Uterus (tissue), 4 donors: ENCODE results near the gene CALHM2. TPM values are rescaled to one million over a fixed set of nuclear protein-coding genes. Genes with fewer than 3 reads are reported as not detected.
A peak's percentile ranks its signal among the peaks of the same experiment; 100 is the strongest.

ENCODE experiments used
- DNase-seq, 2 donors: peaks; one replicate each; pipeline ENCODE4 v3.0.0-alpha.2; 2019 to 2020
- H3K27ac ChIP-seq, 2 donors: fragments of 200-600 bp; sonication (generic); 1 replicate in 1 of 2; 2 replicates in 1 of 2; pipeline ENCODE4 v1.5.1; 2016 to 2018
- H3K27me3 ChIP-seq, 2 donors: fragments of 200-600 bp; sonication (generic); one replicate each; pipeline ENCODE4 v1.5.1; 2018 to 2019; ENCODE audit warnings: control low read depth in 1 of 2
- H3K36me3 ChIP-seq, 2 donors: fragments of 200-600 bp; sonication (generic); one replicate each; pipeline ENCODE4 v1.5.1; 2019; ENCODE audit warnings: control low read depth in 1 of 2
- H3K4me1 ChIP-seq, 2 donors: fragments of 200-600 bp; sonication (generic); one replicate each; pipeline ENCODE4 v1.5.1; 2018 to 2019; ENCODE audit warnings: control low read depth in 1 of 2
- H3K4me3 ChIP-seq, 2 donors: fragments of 200-600 bp; sonication (generic); 1 replicate in 1 of 2; 2 replicates in 1 of 2; pipeline ENCODE4 v1.5.1; 2018 to 2019; ENCODE audit warnings: mild to moderate bottlenecking in 1 of 2
- H3K9me3 ChIP-seq, 2 donors: fragments of 200-600 bp; sonication (generic); one replicate each; pipeline ENCODE4 v1.5.1; 2019; ENCODE audit warnings: control low read depth in 1 of 2
- CTCF ChIP-seq, 4 experiments: fragments of 200-600 bp in 2 of 4; fragments of 450-650 bp in 2 of 4; sonication (generic) in 2 of 4; IDR thresholded peaks; one replicate each; pipeline ENCODE4 v1.5.1; 2016 to 2019; ENCODE audit warnings: antibody characterized with exemption in 4 of 4, mild to moderate bottlenecking in 2 of 4, moderate library complexity in 1 of 4
- POLR2A ChIP-seq, 2 donors: fragments of 450-650 bp; IDR thresholded peaks; one replicate each; pipeline ENCODE4 v1.6.1; 2016; ENCODE audit warnings: antibody characterized with exemption in 2 of 2, mild to moderate bottlenecking in 1 of 2, moderate library complexity in 1 of 2
- intact Hi-C: fragments of 100-400 bp; cut with DNase I; formaldehyde crosslinking; loops from one replicate; pipeline ENCODE4 v1.15.1; 2023; ENCODE audit warnings: low total_unique reads
- total RNA-seq, 4 donors: library from RNA; depleted of rRNA in 3 of 4; stranded (reverse); fragments of >200 nt in 3 of 4; gene quantifications; one replicate each; pipeline versions ENCODE4 v1.1.0 to v1.2.4, GENCODE V29; 2014 to 2023
- donor health status: DM: yes; HTN: yes; CAD: no.

CALHM2 gene
- total RNA-seq, 4 donors from 2014 or later: 29.7 to 98.7 (median 46.8) TPM

DNA sequence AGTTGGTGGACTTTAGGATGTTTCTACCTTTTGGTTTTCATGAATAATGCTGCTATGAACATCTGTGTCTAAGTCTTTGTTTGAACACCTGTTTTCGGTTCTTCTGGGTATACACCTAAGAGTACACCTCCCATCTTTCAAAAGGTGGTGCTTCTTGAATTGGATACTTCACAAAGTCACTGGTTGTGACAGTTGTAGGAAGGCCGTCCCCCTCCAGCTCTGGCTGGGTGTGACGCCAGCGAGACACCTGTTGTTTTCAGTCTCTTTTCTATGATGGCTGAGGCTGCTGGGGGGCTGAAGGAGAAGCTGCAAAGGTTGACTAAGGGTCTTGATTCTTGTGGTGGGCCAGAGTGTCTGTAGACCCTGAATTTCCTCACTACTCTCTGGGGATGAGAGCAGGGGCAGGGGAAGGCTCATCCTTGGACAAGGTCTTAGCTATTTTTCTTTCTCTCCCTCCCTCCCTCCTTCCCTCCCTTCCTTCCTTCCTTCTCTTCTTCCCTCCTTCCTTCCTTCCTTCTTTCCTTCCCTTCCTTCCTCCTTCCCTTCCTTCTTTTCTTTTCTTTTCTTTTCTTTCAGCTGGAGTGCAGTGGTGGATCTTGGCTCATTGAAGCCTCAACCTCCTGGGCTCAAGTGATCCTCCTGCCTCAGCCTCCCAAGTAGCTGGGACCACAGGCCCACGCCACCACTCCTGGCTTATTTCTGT is 46.9 kb upstream of the CALHM2 start:
- Histone ChIP-seq H3K4me3 (no peak overlapping the region), H3K27me3 (no peaks in the 10 kb centered on the region), H3K27ac (peak overlapping the region in 1 of 2 donors; percentile 49), H3K36me3 (no peaks in the 10 kb centered on the region), H3K4me1 (peaks cover 5% of the 10 kb centered on the region in 2 donors), H3K9me3 (no peaks in the 10 kb centered on the region)
- no peak for TF ChIP-seq CTCF (IDR thresholded peaks at IDR 0.05)
- no peak for TF ChIP-seq POLR2A (IDR thresholded peaks at IDR 0.05)
- DNase-seq: no peak
- intact Hi-C loops: no loop called here

- no peak for DNase-seq
- no peak overlapping the region for H3K4me3 ChIP-seq
- intact Hi-C loops: no loop called here
- no peaks in the 10 kb centered on the region for H3K36me3 ChIP-seq
- peaks cover 5 to 12% of the 10 kb centered on the region in 2 donors for H3K4me1 ChIP-seq
- no peak for TF ChIP-seq POLR2A (IDR thresholded peaks at IDR 0.05)
- no peak for TF ChIP-seq CTCF (IDR thresholded peaks at IDR 0.05)
- H3K27me3 ChIP-seq: no peaks in the 10 kb centered on the region
- no peaks in the 10 kb centered on the region for H3K9me3 ChIP-seq
- H3K27ac ChIP-seq: peak overlapping the region in 1 of 2 donors; percentile 8
Measured at GRCh38 chr10:103497161-103497915, 45.2 kb upstream of the CALHM2 start.

GRCh38 chr10:103495321-103495720 is 43.2 kb upstream of the CALHM2 start:
- TF ChIP-seq POLR2A (IDR thresholded peaks at IDR 0.05) (no peak), CTCF (IDR thresholded peaks at IDR 0.05) (no peak)
- no peak for DNase-seq
- Histone ChIP-seq H3K4me1 (peaks cover 4 to 11% of the 10 kb centered on the region in 2 donors), H3K36me3 (no peaks in the 10 kb centered on the region), H3K27ac (peak overlapping the region; percentile 87 to 89), H3K4me3 (peak overlapping the region; percentile 59 to 64), H3K27me3 (no peaks in the 10 kb centered on the region), H3K9me3 (no peaks in the 10 kb centered on the region)
- intact Hi-C loops: no loop called here

GRCh38 chr10:103493916-103494877 is 42.0 kb upstream of the CALHM2 start:
- TF ChIP-seq POLR2A (IDR thresholded peaks at IDR 0.05): peak in 1 of 2 donors; percentile 13
- TF ChIP-seq CTCF (IDR thresholded peaks at IDR 0.05): no peak
- Histone ChIP-seq H3K36me3 (no peaks in the 10 kb centered on the region), H3K27ac (peak overlapping the region; percentile 87 to 89), H3K9me3 (no peaks in the 10 kb centered on the region), H3K4me3 (peak overlapping the region; percentile 59 to 64), H3K27me3 (no peaks in the 10 kb centered on the region), H3K4me1 (peaks cover 4 to 11% of the 10 kb centered on the region in 2 donors)
- intact Hi-C loops: no loop called here
- peak; percentile 60 for DNase-seq
